SK-N-SH (cell line): Measurements from ENCODE around the gene PPL.

Experiments
- EP300 ChIP-seq, 2 experiments: IDR thresholded peaks; 2 replicates each; pipeline versions ENCODE4 v1.4.0 to v1.6.1; 2012; ENCODE audit warnings: borderline replicate concordance in 1 of 2, low read depth in 1 of 2, low read length in 1 of 2
- MXI1 ChIP-seq: IDR thresholded peaks from 2 replicates; pipeline ENCODE4 v1.6.1; 2012; ENCODE audit warnings: mild to moderate bottlenecking, low read depth, low read length, improper control_type of control experiment
- RAD21 ChIP-seq: IDR thresholded peaks from 2 replicates; pipeline ENCODE4 v1.6.1; 2012; ENCODE audit warnings: mild to moderate bottlenecking, low read length
- RFX5 ChIP-seq: IDR thresholded peaks from 2 replicates; pipeline ENCODE4 v1.6.1; 2012; ENCODE audit warnings: mild to moderate bottlenecking, improper control_type of control experiment, low read length
- USF2 ChIP-seq: fragments of 150-350 bp; IDR thresholded peaks from 2 replicates; pipeline ENCODE4 v1.6.1; 2017; ENCODE audit warnings: antibody characterized with exemption, low read length, low read depth, borderline replicate concordance
- YY1 ChIP-seq: IDR thresholded peaks from 2 replicates; pipeline ENCODE4 v1.4.0; 2012; ENCODE audit warnings: low read depth, mild to moderate bottlenecking
- TF ChIP-seq, protein P1 (sequence below): fragments of 200-600 bp; sonication (generic); IDR thresholded peaks from 2 replicates; pipeline ENCODE4 v1.6.1; 2017; ENCODE audit warnings: antibody characterized with exemption, mild to moderate bottlenecking, moderate library complexity
- TF ChIP-seq, protein P2 (sequence below): IDR thresholded peaks from 2 replicates; pipeline ENCODE4; 2012

DNA sequence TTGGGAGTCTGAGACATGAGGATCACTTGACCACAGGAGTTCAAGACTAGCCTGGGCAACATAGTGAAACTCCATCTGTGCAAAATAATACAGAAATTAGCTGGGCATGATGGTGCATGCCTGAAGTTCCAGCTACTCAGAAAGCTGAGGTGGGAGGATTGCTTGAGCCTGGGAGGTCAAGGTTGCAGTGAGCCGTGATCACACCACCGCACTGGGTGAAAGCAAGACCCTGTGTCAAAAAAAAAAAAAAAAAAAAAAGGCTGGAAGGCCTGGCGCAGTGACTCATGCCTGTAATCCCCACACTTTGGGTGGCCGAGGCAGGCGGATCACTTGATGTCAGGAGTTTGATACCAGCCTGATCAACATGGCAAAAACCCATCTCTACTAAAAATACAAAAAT lies 81.6 kb downstream of the PPL start:
- TF ChIP-seq, protein P1, sequence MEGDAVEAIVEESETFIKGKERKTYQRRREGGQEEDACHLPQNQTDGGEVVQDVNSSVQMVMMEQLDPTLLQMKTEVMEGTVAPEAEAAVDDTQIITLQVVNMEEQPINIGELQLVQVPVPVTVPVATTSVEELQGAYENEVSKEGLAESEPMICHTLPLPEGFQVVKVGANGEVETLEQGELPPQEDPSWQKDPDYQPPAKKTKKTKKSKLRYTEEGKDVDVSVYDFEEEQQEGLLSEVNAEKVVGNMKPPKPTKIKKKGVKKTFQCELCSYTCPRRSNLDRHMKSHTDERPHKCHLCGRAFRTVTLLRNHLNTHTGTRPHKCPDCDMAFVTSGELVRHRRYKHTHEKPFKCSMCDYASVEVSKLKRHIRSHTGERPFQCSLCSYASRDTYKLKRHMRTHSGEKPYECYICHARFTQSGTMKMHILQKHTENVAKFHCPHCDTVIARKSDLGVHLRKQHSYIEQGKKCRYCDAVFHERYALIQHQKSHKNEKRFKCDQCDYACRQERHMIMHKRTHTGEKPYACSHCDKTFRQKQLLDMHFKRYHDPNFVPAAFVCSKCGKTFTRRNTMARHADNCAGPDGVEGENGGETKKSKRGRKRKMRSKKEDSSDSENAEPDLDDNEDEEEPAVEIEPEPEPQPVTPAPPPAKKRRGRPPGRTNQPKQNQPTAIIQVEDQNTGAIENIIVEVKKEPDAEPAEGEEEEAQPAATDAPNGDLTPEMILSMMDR: no peak
- TF ChIP-seq, protein P2, sequence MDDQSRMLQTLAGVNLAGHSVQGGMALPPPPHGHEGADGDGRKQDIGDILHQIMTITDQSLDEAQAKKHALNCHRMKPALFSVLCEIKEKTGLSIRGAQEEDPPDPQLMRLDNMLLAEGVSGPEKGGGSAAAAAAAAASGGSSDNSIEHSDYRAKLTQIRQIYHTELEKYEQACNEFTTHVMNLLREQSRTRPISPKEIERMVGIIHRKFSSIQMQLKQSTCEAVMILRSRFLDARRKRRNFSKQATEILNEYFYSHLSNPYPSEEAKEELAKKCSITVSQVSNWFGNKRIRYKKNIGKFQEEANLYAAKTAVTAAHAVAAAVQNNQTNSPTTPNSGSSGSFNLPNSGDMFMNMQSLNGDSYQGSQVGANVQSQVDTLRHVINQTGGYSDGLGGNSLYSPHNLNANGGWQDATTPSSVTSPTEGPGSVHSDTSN: no peak
- TF ChIP-seq EP300 (IDR thresholded peaks at IDR 0.05; ENCODE audit: borderline replicate concordance in 1 of 2, low read depth in 1 of 2, low read length in 1 of 2): no peak
- TF ChIP-seq YY1: no peak
- no peak for TF ChIP-seq USF2
- no peak for TF ChIP-seq RAD21
- no peak for TF ChIP-seq RFX5
- TF ChIP-seq MXI1: no peak
